ENCODE data around the gene GBF1. TPM values are rescaled to one million over a fixed set of nuclear protein-coding genes. Genes with fewer than 3 reads are reported as not detected.
A peak's percentile ranks its signal among the peaks of the same experiment; 100 is the strongest.

The GBF1 gene
- polyA plus RNA-seq, 3 donors = 4.2 to 17.4 (median 11.9) TPM

DNA sequence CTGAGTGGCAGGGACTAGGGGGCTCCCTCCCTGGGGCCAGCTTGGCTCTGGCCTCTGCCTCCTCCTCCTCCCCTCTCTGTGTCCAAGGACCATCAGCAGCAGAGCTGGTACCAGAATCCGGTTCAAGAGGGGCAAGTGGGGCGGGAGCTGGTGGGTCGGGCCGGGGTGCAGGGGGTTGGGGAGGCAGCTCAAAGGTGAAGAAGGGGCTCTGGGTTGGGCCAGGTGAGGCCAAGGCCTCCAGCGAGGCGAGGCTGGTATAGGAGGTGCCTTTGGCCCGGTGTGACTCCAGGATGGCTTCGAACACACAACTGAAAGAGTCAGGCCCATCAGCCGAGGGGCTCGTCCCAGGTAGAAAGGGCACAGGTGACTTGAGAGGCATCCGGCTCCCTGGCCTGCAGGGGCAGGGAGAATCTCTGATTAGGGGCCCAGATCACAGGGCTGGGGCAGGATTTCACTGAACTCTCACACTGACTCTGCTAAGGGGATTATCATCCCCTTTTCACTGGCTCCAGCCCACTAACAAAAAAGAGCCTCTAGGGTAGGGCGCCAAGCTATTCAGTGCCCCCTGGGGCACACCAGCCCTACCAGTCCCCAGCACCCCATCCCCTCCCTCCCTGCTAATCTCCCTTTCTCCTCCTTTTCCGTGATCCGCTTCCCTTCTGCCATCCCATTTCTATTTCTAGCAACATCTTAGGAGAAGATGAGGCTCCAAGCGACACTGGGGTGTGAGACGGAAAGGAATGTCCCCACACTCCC is 168.7 kb downstream of the GBF1 start:
- Mint-ChIP-seq H3K36me3 (peaks cover 0 to 11% of the 10 kb centered on the region in 2 donors), H3K27ac (no peak overlapping the region), H3K4me3 (no peak overlapping the region), H3K27me3 (ENCODE audit: low read depth in 3 of 3) (peaks cover 57 to 82% (median 60%) of the 10 kb centered on the region in 3 donors), H3K9me3 (peaks cover 0 to 13% (median 11%) of the 10 kb centered on the region in 7 donors), H3K4me1 (peaks cover 21% of the 10 kb centered on the region)
- Histone ChIP-seq H3K9ac (ENCODE audit: insufficient read depth, low read length, poor library complexity, severe bottlenecking) (no peak overlapping the region), H3K4me3 (replicated peaks in 1 of 3; ENCODE audit: low read depth in 2 of 3, low read length in 3 of 3) (no peak overlapping the region), H2AFZ (ENCODE audit: insufficient read depth, low read depth, low read length, poor library complexity, severe bottlenecking) (no peak overlapping the region), H3K9me3 (replicated peaks in 1 of 2; ENCODE audit: control insufficient read depth in 1 of 2, insufficient read depth in 1 of 2, low read length in 2 of 2) (peaks cover 0 to 22% of the 10 kb centered on the region in 2 donors), H3K79me2 (ENCODE audit: insufficient read depth, low read length) (no peaks in the 10 kb centered on the region), H3K27ac (ENCODE audit: low read depth in 1 of 2, low read length in 2 of 2) (no peak overlapping the region), H3K27me3 (ENCODE audit: control insufficient read depth in 2 of 2, insufficient read depth in 2 of 2, low read length in 2 of 2) (peaks cover 41 to 70% of the 10 kb centered on the region in 2 donors), H4K20me1 (ENCODE audit: insufficient read depth, low read length) (no peaks in the 10 kb centered on the region), H3K4me2 (replicated peaks; ENCODE audit: extremely low read depth, low read length, poor library complexity, severe bottlenecking) (no peak overlapping the region), H3K4me1 (ENCODE audit: control insufficient read depth in 1 of 2, insufficient read depth in 2 of 2, low read length in 2 of 2) (peaks cover 6 to 18% of the 10 kb centered on the region in 2 donors), H3K36me3 (replicated peaks in 1 of 2; ENCODE audit: control insufficient read depth in 1 of 2, insufficient read depth in 2 of 2, low read length in 2 of 2) (no peaks in the 10 kb centered on the region)
- no peak for TF ChIP-seq CTCF (IDR thresholded peaks at IDR 0.05)
- no peak for DNase-seq
- 98% methylated on average over 14 of the region's 16 CpGs for whole genome bisulfite sequencing (ENCODE audit: insufficient coverage)
- intact Hi-C loops (cut with micrococcal nuclease) = loop anchor here in 1 of 2 donors (2.0 kb wide), 1 partner anchor 13 kb away; no protein-coding TSS in a partner anchor

- H3K36me3 ChIP-seq (replicated peaks in 1 of 2; ENCODE audit: control insufficient read depth in 1 of 2, insufficient read depth in 2 of 2, low read length in 2 of 2) = no peaks in the 10 kb centered on the region
- H4K20me1 ChIP-seq (ENCODE audit: insufficient read depth, low read length) = no peaks in the 10 kb centered on the region
- H3K9me3 ChIP-seq (replicated peaks in 1 of 2; ENCODE audit: control insufficient read depth in 1 of 2, insufficient read depth in 1 of 2, low read length in 2 of 2) = peaks cover 0 to 16% of the 10 kb centered on the region in 2 donors
- DNase-seq = no peak
- Mint-ChIP-seq H3K27ac (no peak overlapping the region), H3K36me3 (peaks cover 0 to 8% of the 10 kb centered on the region in 2 donors), H3K27me3 (ENCODE audit: low read depth in 3 of 3) (peaks cover 56 to 82% (median 58%) of the 10 kb centered on the region in 3 donors), H3K9me3 (peaks cover 0 to 14% (median 9%) of the 10 kb centered on the region in 7 donors), H3K4me3 (peak overlapping the region in 1 of 2 donors; percentile 16), H3K4me1 (peaks cover 24% of the 10 kb centered on the region)
- peaks cover 39 to 68% of the 10 kb centered on the region in 2 donors for H3K27me3 ChIP-seq (ENCODE audit: control insufficient read depth in 2 of 2, insufficient read depth in 2 of 2, low read length in 2 of 2)
- no peak overlapping the region for H3K9ac ChIP-seq (ENCODE audit: insufficient read depth, low read length, poor library complexity, severe bottlenecking)
- peaks cover 13 to 22% of the 10 kb centered on the region in 2 donors for H3K4me1 ChIP-seq (ENCODE audit: control insufficient read depth in 1 of 2, insufficient read depth in 2 of 2, low read length in 2 of 2)
- TF ChIP-seq CTCF (IDR thresholded peaks at IDR 0.05) = no peak
- no peak overlapping the region for H3K4me2 ChIP-seq (replicated peaks; ENCODE audit: extremely low read depth, low read length, poor library complexity, severe bottlenecking)
- H3K4me3 ChIP-seq (replicated peaks in 1 of 3; ENCODE audit: low read depth in 2 of 3, low read length in 3 of 3) = no peak overlapping the region
- H3K79me2 ChIP-seq (ENCODE audit: insufficient read depth, low read length) = no peaks in the 10 kb centered on the region
- no peak overlapping the region for H3K27ac ChIP-seq (ENCODE audit: low read depth in 1 of 2, low read length in 2 of 2)
- WGBS (ENCODE audit: insufficient coverage) = 64% methylated on average over 11 of the region's 20 CpGs
- no peak overlapping the region for H2AFZ ChIP-seq (ENCODE audit: insufficient read depth, low read depth, low read length, poor library complexity, severe bottlenecking)
- intact Hi-C loops (cut with micrococcal nuclease) = loop anchor here in 1 of 2 donors (2.0 kb wide), 1 partner anchor 14 kb away; no protein-coding TSS in a partner anchor
These were observed 169.4 kb downstream of the GBF1 start for GRCh38 chr10:102414749-102415148.

All from CD14-positive monocyte (primary cell).